Neural progenitor cell (in vitro differentiated cells): ENCODE results near the gene PIWIL4.

ENCODE experiments used
- CTCF ChIP-seq: fragments of 200-600 bp; sonication (generic); IDR thresholded peaks from 2 replicates; pipeline ENCODE4 v1.5.1; 2017; ENCODE audit warnings: antibody characterized with exemption, mild to moderate bottlenecking
- EZH2 ChIP-seq: fragments of 200-600 bp; sonication (generic); IDR thresholded peaks from 2 replicates; pipeline ENCODE4 v1.6.1; 2017; ENCODE audit warnings: antibody characterized with exemption, mild to moderate bottlenecking, moderate library complexity

GRCh38 chr11:94581926-94582325 lies 14.8 kb downstream of the PIWIL4 start:
- TF ChIP-seq CTCF (no peak), EZH2 (no peak)
